Activated CD8-positive, alpha-beta memory T cell treated with anti-CD3 and anti-CD28 coated beads, Interleukin-2, amount 10 ng/mL, durations not matched to agents 7 days and 5 days (primary cell): ENCODE data around the gene EPHA4. TPM values are rescaled to one million over a fixed set of nuclear protein-coding genes. Genes with fewer than 3 reads are reported as not detected.

Experiments
- ATAC-seq: fragments of 150-1000 bp; cut with Tn5 transposase; one replicate; pipeline ENCODE4 v1.10.0; 2021; ENCODE audit warnings: moderate library complexity
- CTCF ChIA-PET: fragments of 350-600 bp; sonication (Branson Sonifier 250); formaldehyde crosslinking; loops from one replicate; lab custom pipeline; 2021; ENCODE audit warnings: antibody characterized with exemption; lab: Charles Lee
- DNase-seq: peaks from one replicate; pipeline ENCODE4 v3.0.0-alpha.2; 2020
- H3K27ac Mint-ChIP-seq: one replicate; pipeline ENCODE4 v1.8.0; 2021; ENCODE audit warnings: mild to moderate bottlenecking, mixed read lengths
- H3K27me3 Mint-ChIP-seq: one replicate; pipeline ENCODE4 v1.8.0; 2021; ENCODE audit warnings: mixed read lengths
- H3K36me3 Mint-ChIP-seq: one replicate; pipeline ENCODE4 v1.8.0; 2021; ENCODE audit warnings: mild to moderate bottlenecking, mixed read lengths
- H3K4me1 Mint-ChIP-seq: one replicate; pipeline ENCODE4 v1.8.0; 2021; ENCODE audit warnings: mixed read lengths
- H3K4me3 Mint-ChIP-seq: one replicate; pipeline ENCODE4 v1.8.0; 2021; ENCODE audit warnings: mild to moderate bottlenecking, moderate library complexity, mixed read lengths
- H3K9me3 Mint-ChIP-seq: one replicate; pipeline ENCODE4 v1.8.0; 2022; ENCODE audit warnings: low read depth, mixed read lengths
- total RNA-seq, 2 experiments: library from RNA; stranded (reverse); gene quantifications; one replicate each; pipeline ENCODE4 v1.2.3, GENCODE V29; 2021

EPHA4 gene
- total RNA-seq, 2 experiments from 2014 or later = 0.59 to 0.91 TPM

GRCh38 chr2:221370076-221370856 is 201.8 kb downstream of the EPHA4 start:
- H3K36me3 Mint-ChIP-seq = no peaks in the 10 kb centered on the region
- H3K27me3 Mint-ChIP-seq = peaks cover 4% of the 10 kb centered on the region
- DNase-seq (no peak), ATAC-seq (no peak)
- H3K9me3 Mint-ChIP-seq = no peaks in the 10 kb centered on the region
- no peak overlapping the region for H3K27ac Mint-ChIP-seq
- H3K4me3 Mint-ChIP-seq = no peak overlapping the region
- no peaks in the 10 kb centered on the region for H3K4me1 Mint-ChIP-seq
- CTCF ChIA-PET = no interaction called here
